ENCODE measurements around the gene STXBP1. TPM values are rescaled to one million over a fixed set of nuclear protein-coding genes. Genes with fewer than 3 reads are reported as not detected.

The STXBP1 gene
- total RNA-seq, 4 donors from 2014 or later = 96.3 to 142 (median 105) TPM

GRCh38 chr9:127686461-127687393 is 74.7 kb downstream of the STXBP1 start:
- Histone ChIP-seq H3K4me1 (no peaks in the 10 kb centered on the region), H3K27me3 (no peaks in the 10 kb centered on the region), H3K9me3 (no peaks in the 10 kb centered on the region), H3K36me3 (peaks cover 0 to 98% (median 7%) of the 10 kb centered on the region in 3 donors), H3K4me3 (no peak overlapping the region), H3K27ac (no peak overlapping the region)
- 75 to 79% methylated on average over 6 of the region's 6 CpGs for WGBS, 2 donors
- no peak for TF ChIP-seq POLR2A (IDR thresholded peaks at IDR 0.05)
- no peak for TF ChIP-seq CTCF (IDR thresholded peaks at IDR 0.05)
- no peak for TF ChIP-seq EP300 (IDR thresholded peaks at IDR 0.05)
- DNase-seq (ENCODE audit: low spot score in 2 of 2) = no peak

- Histone ChIP-seq H3K36me3 (peaks cover 0 to 89% (median 0%) of the 10 kb centered on the region in 3 donors), H3K9me3 (no peaks in the 10 kb centered on the region), H3K27ac (no peak overlapping the region), H3K27me3 (no peaks in the 10 kb centered on the region), H3K4me1 (no peaks in the 10 kb centered on the region), H3K4me3 (no peak overlapping the region)
- DNase-seq (ENCODE audit: low spot score in 2 of 2) = no peak
- TF ChIP-seq POLR2A (IDR thresholded peaks at IDR 0.05) (no peak), EP300 (IDR thresholded peaks at IDR 0.05) (no peak), CTCF (IDR thresholded peaks at IDR 0.05) (no peak)
- WGBS, 2 donors = 91 to 93% methylated on average over 13 of the region's 13 CpGs
Measured at GRCh38 chr9:127689329-127690000, 77.4 kb downstream of the STXBP1 start.

GRCh38 chr9:127690735-127691134 is 78.7 kb downstream of the STXBP1 start:
- WGBS, 2 donors = 89% methylated on average over 10 of the region's 10 CpGs
- H3K36me3 ChIP-seq = peaks cover 0 to 81% (median 0%) of the 10 kb centered on the region in 3 donors
- H3K4me1 ChIP-seq = peaks cover 0 to 7% (median 0%) of the 10 kb centered on the region in 4 donors
- no peaks in the 10 kb centered on the region for H3K9me3 ChIP-seq
- DNase-seq (ENCODE audit: low spot score in 2 of 2) = no peak
- no peak for TF ChIP-seq CTCF (IDR thresholded peaks at IDR 0.05)
- TF ChIP-seq EP300 (IDR thresholded peaks at IDR 0.05) = no peak
- no peak for TF ChIP-seq POLR2A (IDR thresholded peaks at IDR 0.05)
- no peaks in the 10 kb centered on the region for H3K27me3 ChIP-seq
- no peak overlapping the region for H3K27ac ChIP-seq
- H3K4me3 ChIP-seq = no peak overlapping the region

GRCh38 chr9:127692071-127692470 is 80.0 kb downstream of the STXBP1 start:
- peaks cover 0 to 68% (median 0%) of the 10 kb centered on the region in 3 donors for H3K36me3 ChIP-seq
- no peaks in the 10 kb centered on the region for H3K27me3 ChIP-seq
- whole genome bisulfite sequencing, 2 donors = 75 to 77% methylated on average over 20 of the region's 20 CpGs
- H3K9me3 ChIP-seq = no peaks in the 10 kb centered on the region
- H3K4me3 ChIP-seq = no peak overlapping the region
- H3K4me1 ChIP-seq = peaks cover 0 to 9% (median 0%) of the 10 kb centered on the region in 4 donors
- TF ChIP-seq EP300 (IDR thresholded peaks at IDR 0.05) (no peak), POLR2A (IDR thresholded peaks at IDR 0.05) (no peak), CTCF (IDR thresholded peaks at IDR 0.05) (no peak)
- DNase-seq (ENCODE audit: low spot score in 2 of 2) = no peak
- H3K27ac ChIP-seq = no peak overlapping the region

GRCh38 chr9:127693143-127693542 is 81.1 kb downstream of the STXBP1 start:
- no peak for DNase-seq (ENCODE audit: low spot score in 2 of 2)
- H3K36me3 ChIP-seq = peaks cover 0 to 57% (median 0%) of the 10 kb centered on the region in 3 donors
- no peaks in the 10 kb centered on the region for H3K9me3 ChIP-seq
- WGBS, 2 donors = 83 to 91% methylated on average over 10 of the region's 10 CpGs
- H3K4me1 ChIP-seq = peaks cover 0 to 9% (median 0%) of the 10 kb centered on the region in 4 donors
- H3K4me3 ChIP-seq = no peak overlapping the region
- TF ChIP-seq CTCF (IDR thresholded peaks at IDR 0.05) = no peak
- TF ChIP-seq EP300 (IDR thresholded peaks at IDR 0.05) = no peak
- no peak for TF ChIP-seq POLR2A (IDR thresholded peaks at IDR 0.05)
- H3K27ac ChIP-seq = no peak overlapping the region
- H3K27me3 ChIP-seq = no peaks in the 10 kb centered on the region

All from tibial nerve (tissue), 4 donors.